ENCODE measurements around the gene CC2D2A.
"Not testable (repeated sequence)": the region's sequence is repeated elsewhere in the genome, so short reads cannot be mapped to it uniquely, and the experiment has no call there.

CC2D2A gene

GRCh38 chr4:15470128-15470475 lies 420 bp downstream of the CC2D2A start:
- no peak for DNase-seq

- no peak for DNase-seq
These were observed 6.7 kb downstream of the CC2D2A start for GRCh38 chr4:15476396-15476795.

GRCh38 chr4:15478724-15479088 lies 9.0 kb downstream of the CC2D2A start:
- no peak for DNase-seq

GRCh38 chr4:15479089-15479912 lies 9.6 kb downstream of the CC2D2A start:
- DNase-seq, result peak in 1 of 2 donors; percentile 27

DNA sequence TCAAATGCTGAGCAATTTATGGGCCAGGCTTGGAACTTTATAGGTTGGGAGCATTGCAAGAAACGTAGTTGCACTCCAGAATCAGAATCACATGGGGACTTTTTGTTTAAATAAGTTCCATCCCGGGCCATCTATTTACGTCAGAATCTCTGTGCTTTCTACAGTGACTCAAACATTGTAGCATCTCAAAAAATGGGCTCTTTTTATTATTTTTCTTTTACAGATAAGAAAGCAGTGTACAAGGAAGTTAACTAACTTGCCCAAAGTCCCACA lies 10.2 kb downstream of the CC2D2A start:
- no peak for DNase-seq

DNA sequence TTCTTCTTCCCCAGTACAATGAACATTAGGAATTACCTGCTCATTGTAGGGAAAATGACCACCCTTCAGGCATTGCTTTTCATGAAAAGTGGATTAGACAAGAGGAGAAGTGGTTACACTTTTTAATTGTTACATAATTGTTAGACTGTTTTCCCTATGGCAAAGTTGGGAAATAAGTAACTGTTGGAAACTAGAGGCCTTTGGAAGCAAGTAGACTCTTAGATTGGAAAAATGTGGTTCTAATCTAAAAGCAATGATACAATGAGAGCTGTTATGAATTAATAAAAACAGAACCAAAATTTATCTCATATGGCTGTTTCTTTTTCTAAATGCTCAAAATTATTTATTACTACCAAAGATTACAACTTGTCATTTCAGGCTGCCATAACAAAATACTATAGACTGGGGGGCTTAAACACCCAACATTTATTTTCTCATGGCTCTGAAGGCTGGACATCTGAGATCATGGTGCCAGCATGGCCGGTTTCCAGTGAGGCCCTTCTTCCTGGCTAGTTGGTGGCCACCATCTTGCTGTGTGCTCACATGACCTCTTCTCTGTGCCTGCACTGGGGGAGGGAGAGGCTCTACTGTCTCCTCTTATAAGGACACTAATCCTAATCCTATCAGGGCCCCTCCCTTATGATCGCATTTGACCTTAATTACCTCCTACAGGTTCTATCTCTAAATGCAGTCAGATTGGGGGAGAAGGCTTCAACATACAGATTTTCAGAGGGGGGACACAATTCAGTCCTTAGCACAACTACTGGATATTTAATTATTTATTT lies 12.5 kb downstream of the CC2D2A start:
- no peak for DNase-seq

DNA sequence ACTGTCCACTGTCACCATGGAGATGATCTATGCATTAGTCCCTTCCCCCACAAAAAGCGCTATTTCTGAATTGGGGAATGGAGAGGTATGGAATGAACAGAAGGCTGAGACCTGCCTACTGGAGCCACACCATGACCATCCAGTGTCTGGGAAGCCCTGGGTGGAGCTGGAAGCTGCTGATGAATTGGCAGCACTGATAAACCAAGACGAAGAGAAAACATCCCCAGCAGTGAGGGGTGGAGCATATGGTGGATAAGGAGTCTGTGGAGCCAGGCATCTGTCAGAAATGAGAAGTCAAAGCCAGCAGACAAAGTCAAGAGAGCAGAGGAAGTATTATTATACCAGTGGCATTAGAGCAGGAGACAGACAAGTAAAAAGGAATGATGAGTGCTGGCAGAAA lies 13.2 kb downstream of the CC2D2A start:
- no peak for DNase-seq

GRCh38 chr4:15488136-15488535 lies 18.5 kb downstream of the CC2D2A start:
- DNase-seq, result no peak

DNA sequence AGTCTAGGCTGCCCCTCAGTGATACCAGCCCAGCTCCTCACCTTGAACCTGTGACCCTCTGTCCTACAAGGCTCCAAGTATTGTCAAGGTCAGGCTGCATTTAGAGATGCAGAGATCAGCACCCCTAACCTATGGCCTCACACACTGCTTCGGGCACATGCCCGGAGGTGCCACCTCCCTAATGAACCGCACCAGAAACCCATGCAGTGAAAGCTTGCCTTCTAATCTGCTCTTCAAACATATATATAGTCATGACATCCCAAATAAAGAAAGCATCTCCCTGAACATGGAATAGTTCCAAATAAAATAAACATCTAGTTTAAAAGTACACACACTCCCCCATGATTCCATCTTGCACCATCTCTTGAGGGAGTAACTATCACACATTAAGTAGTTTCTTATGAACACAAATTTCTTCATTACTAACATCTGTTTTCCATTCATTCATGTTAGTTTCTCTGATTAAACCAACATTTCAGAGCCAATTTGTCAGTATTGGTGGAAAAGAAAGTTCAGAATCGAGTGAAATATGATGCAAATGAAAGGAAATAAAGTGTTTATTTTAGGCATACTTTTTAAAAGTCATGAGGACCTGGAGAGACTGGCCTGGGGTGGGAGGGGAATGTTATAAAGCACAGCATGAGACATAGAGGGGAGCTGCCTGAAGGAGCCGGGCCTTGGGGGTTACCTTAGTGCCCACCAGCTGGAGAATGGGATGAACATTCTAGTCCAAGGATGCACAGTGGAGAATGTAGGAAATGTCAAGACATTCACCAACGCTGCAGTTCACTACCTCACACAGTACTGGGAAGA lies 19.2 kb downstream of the CC2D2A start:
- no peak for DNase-seq

DNA sequence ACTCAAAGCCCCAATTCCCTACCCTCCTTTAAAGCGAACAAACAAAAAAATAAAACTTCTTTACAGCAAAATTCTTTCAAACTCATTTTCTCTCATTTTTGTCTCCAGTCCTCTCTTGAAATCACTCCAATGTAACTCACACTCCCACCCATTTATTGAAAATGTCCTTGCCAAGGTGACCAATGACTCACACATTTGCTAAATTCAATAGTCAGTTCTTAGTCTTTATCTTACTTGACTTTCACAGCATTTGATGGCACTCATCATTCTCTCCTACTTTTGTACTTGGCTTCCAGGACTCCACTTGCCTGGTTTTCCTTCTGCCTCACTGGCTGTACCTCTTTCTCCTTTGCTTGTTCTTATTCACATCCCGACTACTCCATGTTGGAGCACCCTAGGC lies 19.9 kb downstream of the CC2D2A start:
- DNase-seq, result no peak

GRCh38 chr4:15493411-15493810 lies 23.7 kb downstream of the CC2D2A start:
- DNase-seq, result no peak

DNA sequence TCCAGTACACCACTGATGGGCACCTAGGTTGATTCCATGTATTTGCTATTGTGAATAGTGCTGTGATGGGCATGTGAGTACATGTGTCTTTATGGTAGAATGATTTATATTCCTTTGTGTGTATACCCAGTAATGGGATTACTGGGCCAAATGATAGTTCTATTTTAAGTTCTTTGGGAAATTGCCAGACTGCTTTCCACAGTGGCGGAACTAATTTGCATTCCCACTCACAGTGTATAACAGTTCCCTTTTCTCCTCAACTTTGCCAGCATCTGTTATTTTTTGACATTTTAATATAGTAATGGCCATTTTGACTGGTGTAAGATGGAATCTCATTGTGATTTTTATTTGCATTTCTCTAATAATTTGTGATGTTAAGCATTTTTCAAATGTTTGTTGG lies 25.9 kb downstream of the CC2D2A start:
- no peak for DNase-seq

- no peak for DNase-seq
These were observed 28.7 kb downstream of the CC2D2A start for GRCh38 chr4:15498356-15498755.

DNA sequence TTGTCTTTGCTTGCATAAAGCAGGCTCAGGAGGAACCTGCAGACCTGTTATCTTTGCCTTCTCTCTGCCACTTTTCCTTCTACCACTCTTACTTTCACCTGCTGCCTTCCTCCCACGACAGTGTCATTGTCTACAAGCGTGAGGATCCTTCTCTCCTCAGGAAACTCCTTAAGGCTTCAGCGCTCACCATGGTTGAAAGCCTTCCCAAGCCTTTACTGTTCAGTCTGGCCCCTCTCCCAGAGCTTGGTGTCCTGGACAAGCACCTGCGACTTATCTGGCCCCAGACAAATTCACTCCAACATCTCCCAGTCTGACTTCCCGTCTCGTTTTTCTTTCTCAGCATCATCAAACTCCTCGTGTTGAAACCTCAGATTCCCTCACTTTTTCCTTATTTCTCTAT lies 31.0 kb downstream of the CC2D2A start:
- no peak for DNase-seq

DNA sequence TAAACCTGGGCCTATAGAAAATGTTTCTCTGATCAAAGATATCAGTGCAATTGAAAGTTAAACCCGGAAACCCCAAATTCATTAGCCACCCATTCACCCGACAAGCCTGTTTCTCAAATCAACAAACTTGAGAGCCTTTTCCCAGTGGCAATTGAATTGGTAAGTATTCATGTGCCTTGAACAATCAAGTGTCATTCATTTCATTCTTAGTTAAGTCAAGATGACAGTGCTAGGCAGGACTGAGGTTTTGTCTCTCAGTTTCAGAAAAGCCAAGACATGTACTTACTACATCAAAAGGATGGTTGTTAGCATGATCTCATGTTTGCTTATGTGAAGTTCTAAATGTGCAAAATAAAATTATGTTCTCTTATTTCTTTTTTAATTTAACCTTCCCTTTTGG lies 32.3 kb downstream of the CC2D2A start:
- no peak for DNase-seq

DNA sequence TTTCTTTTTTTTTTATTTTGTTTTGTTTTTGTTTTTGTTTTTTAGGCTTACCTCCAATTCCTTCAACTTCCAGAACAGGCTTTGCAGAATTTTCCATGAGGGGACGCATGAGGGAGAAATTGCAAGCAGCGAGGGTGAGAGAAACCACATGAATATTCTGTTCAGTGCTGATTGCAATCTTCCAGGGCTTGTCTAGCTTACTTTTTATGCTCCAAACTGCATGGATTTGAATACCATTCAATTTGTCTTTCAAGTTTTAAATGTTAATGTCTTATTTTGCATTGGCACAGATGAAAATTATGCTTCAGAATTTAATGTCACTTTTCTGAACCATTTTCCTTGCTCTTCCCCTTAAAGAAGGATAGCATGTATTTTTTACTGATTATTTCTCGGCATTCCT lies 32.7 kb downstream of the CC2D2A start:
- DNase-seq, result no peak

- DNase-seq, result no peak
These were observed 34.4 kb downstream of the CC2D2A start for GRCh38 chr4:15504041-15504440.

GRCh38 chr4:15506464-15506863 lies 36.8 kb downstream of the CC2D2A start:
- DNase-seq, result no peak

- DNase-seq, result no peak
These were observed 38.0 kb downstream of the CC2D2A start for GRCh38 chr4:15507679-15508078.

- DNase-seq, result no peak
These were observed 41.3 kb downstream of the CC2D2A start for GRCh38 chr4:15510961-15511360.

- no peak for DNase-seq
These were observed 43.9 kb downstream of the CC2D2A start for GRCh38 chr4:15513545-15513944.

- DNase-seq, result no peak
These were observed 45.4 kb downstream of the CC2D2A start for GRCh38 chr4:15515106-15515505.

GRCh38 chr4:15516494-15516893 lies 46.8 kb downstream of the CC2D2A start:
- no peak for DNase-seq

DNA sequence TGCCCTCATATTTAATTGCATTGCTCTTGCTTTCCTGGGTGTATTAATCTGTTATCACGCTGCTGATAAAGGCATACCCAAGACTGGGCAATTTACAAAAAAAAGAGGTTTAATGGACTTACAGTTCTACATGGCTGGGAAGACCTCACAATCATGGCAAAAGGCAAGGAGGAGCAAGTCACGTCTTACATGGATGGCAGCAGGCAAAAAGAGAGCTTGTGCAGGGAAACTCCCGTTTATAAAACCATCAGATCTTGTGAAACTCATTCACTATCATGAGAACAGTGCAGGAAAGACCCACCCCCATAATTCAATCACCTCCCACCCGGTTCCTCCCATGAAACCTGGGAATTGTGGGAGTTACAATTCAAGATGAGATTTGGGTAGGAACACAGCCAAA lies 48.0 kb downstream of the CC2D2A start:
- DNase-seq, result not testable (repeated sequence)
